Peyer's patch (tissue), 4 donors: ENCODE results near the gene USP47.
A peak's percentile ranks its signal among the peaks of the same experiment; 100 is the strongest.

Experiments used
- POLR2A ChIP-seq, 2 donors: fragments of 450-650 bp; IDR thresholded peaks; one replicate each; pipeline ENCODE4 v1.5.1; 2017; ENCODE audit warnings: antibody characterized with exemption in 2 of 2, mild to moderate bottlenecking in 2 of 2, moderate library complexity in 2 of 2
- TF ChIP-seq, protein P1 (sequence below), 6 experiments: fragments of 450-650 bp in 4 of 6; fragments of 200-600 bp in 2 of 6; sonication (generic) in 1 of 6; IDR thresholded peaks; one replicate each; pipeline ENCODE4 v1.5.1; 2017 to 2019; ENCODE audit warnings: antibody characterized with exemption in 6 of 6, mild to moderate bottlenecking in 3 of 6, moderate library complexity in 1 of 6

DNA sequence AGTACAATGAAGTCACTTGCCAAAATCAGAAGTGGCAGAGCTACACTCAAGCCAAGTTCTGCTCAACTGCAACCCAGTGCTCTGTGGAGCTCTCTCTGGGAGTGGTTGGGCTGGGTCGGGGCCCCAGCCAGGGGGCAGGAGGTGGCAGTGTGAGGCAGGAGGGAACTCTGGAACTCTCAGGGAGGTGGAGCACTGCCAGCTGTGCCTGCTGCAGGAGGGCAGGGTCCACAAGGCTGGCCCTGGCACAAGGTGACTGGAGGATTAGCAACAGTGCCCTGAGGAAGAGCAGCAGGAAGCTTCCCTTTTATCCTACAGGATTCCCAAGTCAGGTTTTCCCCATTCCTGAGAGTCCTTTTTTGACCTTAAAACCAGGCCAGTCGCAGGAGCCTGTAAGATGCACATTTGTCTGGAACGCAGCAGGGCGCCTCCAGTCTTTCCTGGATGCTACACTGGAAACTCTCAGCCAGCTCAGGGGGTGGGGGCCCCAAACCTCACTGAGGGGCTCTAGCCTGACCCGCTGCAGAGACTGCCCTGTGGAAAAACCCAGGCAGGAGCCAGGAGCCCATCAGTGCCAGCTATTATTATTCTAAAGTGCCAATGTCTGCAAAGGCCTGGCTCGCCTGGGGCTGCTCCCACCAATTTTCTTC lies 134.8 kb downstream of the USP47 start:
- no peak for TF ChIP-seq POLR2A (IDR thresholded peaks at IDR 0.05)
- TF ChIP-seq, protein P1, sequence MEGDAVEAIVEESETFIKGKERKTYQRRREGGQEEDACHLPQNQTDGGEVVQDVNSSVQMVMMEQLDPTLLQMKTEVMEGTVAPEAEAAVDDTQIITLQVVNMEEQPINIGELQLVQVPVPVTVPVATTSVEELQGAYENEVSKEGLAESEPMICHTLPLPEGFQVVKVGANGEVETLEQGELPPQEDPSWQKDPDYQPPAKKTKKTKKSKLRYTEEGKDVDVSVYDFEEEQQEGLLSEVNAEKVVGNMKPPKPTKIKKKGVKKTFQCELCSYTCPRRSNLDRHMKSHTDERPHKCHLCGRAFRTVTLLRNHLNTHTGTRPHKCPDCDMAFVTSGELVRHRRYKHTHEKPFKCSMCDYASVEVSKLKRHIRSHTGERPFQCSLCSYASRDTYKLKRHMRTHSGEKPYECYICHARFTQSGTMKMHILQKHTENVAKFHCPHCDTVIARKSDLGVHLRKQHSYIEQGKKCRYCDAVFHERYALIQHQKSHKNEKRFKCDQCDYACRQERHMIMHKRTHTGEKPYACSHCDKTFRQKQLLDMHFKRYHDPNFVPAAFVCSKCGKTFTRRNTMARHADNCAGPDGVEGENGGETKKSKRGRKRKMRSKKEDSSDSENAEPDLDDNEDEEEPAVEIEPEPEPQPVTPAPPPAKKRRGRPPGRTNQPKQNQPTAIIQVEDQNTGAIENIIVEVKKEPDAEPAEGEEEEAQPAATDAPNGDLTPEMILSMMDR (IDR thresholded peaks at IDR 0.05): peak in 2 of 6 experiments; percentile 13 to 38
